Thyroid gland (tissue), 4 donors: Measurements from ENCODE around the gene PSMB11. TPM values are rescaled to one million over a fixed set of nuclear protein-coding genes. Genes with fewer than 3 reads are reported as not detected.
A peak's percentile ranks its signal among the peaks of the same experiment; 100 is the strongest.

ENCODE experiments used
- DNase-seq, 2 donors: peaks; one replicate each; pipeline ENCODE4 v3.0.0-alpha.2; 2019
- H3K27ac ChIP-seq, 3 donors: fragments of 200-600 bp; sonication (generic); 1 replicate in 2 of 3; 2 replicates in 1 of 3; pipeline ENCODE4 v1.5.1; 2016 to 2019; ENCODE audit warnings: mild to moderate bottlenecking in 1 of 3, moderate library complexity in 1 of 3
- H3K27me3 ChIP-seq: fragments of 200-600 bp; sonication (generic); one replicate; pipeline ENCODE4 v1.5.1; 2019
- H3K36me3 ChIP-seq, 2 donors: fragments of 200-600 bp; sonication (generic); one replicate each; pipeline ENCODE4 v1.5.1; 2016 to 2019
- H3K4me1 ChIP-seq, 2 donors: fragments of 200-600 bp; sonication (generic); one replicate each; pipeline ENCODE4 v1.5.1; 2017 to 2019
- H3K4me3 ChIP-seq, 3 donors: fragments of 200-600 bp; sonication (generic); replicated peaks in 1 of 3; 1 replicate in 2 of 3; 2 replicates in 1 of 3; pipeline ENCODE4 v1.5.1; 2016; ENCODE audit warnings: mild to moderate bottlenecking in 1 of 3
- H3K9me3 ChIP-seq: fragments of 200-600 bp; sonication (generic); one replicate; pipeline ENCODE4 v1.5.1; 2017
- CTCF ChIP-seq, 6 experiments: fragments of 200-600 bp in 3 of 6; fragments of 450-650 bp in 3 of 6; sonication (generic) in 3 of 6; IDR thresholded peaks; one replicate each; pipeline ENCODE4 v1.5.1; 2016 to 2019; ENCODE audit warnings: antibody characterized with exemption in 6 of 6, mild to moderate bottlenecking in 2 of 6, inconsistent platforms in 1 of 6, moderate library complexity in 1 of 6
- POLR2A ChIP-seq, 2 donors: fragments of 450-650 bp; IDR thresholded peaks; one replicate each; pipeline ENCODE4 v1.6.1; 2017; ENCODE audit warnings: antibody characterized with exemption in 2 of 2, mild to moderate bottlenecking in 2 of 2, moderate library complexity in 1 of 2
- WGBS, 2 donors: methylation state at CpG; one replicate each; pipeline ENCODE4 v1.1.5; 2017; 5-methylcytosine and 5-hydroxymethylcytosine counted together
- intact Hi-C: fragments of 100-400 bp; cut with DNase I; formaldehyde crosslinking; loops from one replicate; pipeline ENCODE4 v1.15.1; 2023
- total RNA-seq, 4 donors: library from RNA; depleted of rRNA; stranded (reverse); fragments of >200 nt; gene quantifications; one replicate each; pipeline ENCODE4 v1.2.3, GENCODE V29; 2016

Gene PSMB11
- total RNA-seq, 4 donors from 2014 or later = not detected

GRCh38 chr14:23043145-23043544 is 1.1 kb downstream of the PSMB11 start:
- WGBS, 2 donors = 79 to 90% methylated on average over 6 of the region's 6 CpGs
- Histone ChIP-seq H3K4me1 (no peaks in the 10 kb centered on the region), H3K9me3 (no peaks in the 10 kb centered on the region), H3K36me3 (no peaks in the 10 kb centered on the region), H3K27me3 (no peaks in the 10 kb centered on the region), H3K27ac (no peak overlapping the region), H3K4me3 (no peak overlapping the region)
- TF ChIP-seq POLR2A (IDR thresholded peaks at IDR 0.05) (no peak), CTCF (IDR thresholded peaks at IDR 0.05) (no peak)
- intact Hi-C loops = no loop called here
- DNase-seq = no peak

- no peak for DNase-seq
- no peaks in the 10 kb centered on the region for H3K27me3 ChIP-seq
- no peaks in the 10 kb centered on the region for H3K4me1 ChIP-seq
- 61 to 86% methylated on average over 3 of the region's 3 CpGs for WGBS, 2 donors
- H3K27ac ChIP-seq = no peak overlapping the region
- intact Hi-C loops = no loop called here
- H3K36me3 ChIP-seq = no peaks in the 10 kb centered on the region
- no peak for TF ChIP-seq CTCF (IDR thresholded peaks at IDR 0.05)
- TF ChIP-seq POLR2A (IDR thresholded peaks at IDR 0.05) = no peak
- H3K9me3 ChIP-seq = no peaks in the 10 kb centered on the region
- no peak overlapping the region for H3K4me3 ChIP-seq
Observed at GRCh38 chr14:23043754-23044153, 1.7 kb downstream of the PSMB11 start.

- intact Hi-C loops = no loop called here
- no peak overlapping the region for H3K4me3 ChIP-seq
- no peaks in the 10 kb centered on the region for H3K9me3 ChIP-seq
- TF ChIP-seq CTCF (IDR thresholded peaks at IDR 0.05) (no peak), POLR2A (IDR thresholded peaks at IDR 0.05) (no peak)
- 82 to 87% methylated on average over 8 of the region's 8 CpGs for WGBS, 2 donors
- no peaks in the 10 kb centered on the region for H3K36me3 ChIP-seq
- no peak overlapping the region for H3K27ac ChIP-seq
- H3K4me1 ChIP-seq = no peaks in the 10 kb centered on the region
- no peak for DNase-seq
- H3K27me3 ChIP-seq = no peaks in the 10 kb centered on the region
Observed at GRCh38 chr14:23044840-23045239, 2.8 kb downstream of the PSMB11 start.

GRCh38 chr14:23045419-23046357 is 3.7 kb downstream of the PSMB11 start:
- 80 to 84% methylated on average over 12 to 13 of the region's 13 CpGs for WGBS, 2 donors
- Histone ChIP-seq H3K27me3 (no peaks in the 10 kb centered on the region), H3K4me1 (no peaks in the 10 kb centered on the region), H3K36me3 (no peaks in the 10 kb centered on the region), H3K4me3 (no peak overlapping the region), H3K27ac (peak overlapping the region in 1 of 3 donors; percentile 38), H3K9me3 (no peaks in the 10 kb centered on the region)
- intact Hi-C loops = no loop called here
- DNase-seq = no peak
- TF ChIP-seq CTCF (IDR thresholded peaks at IDR 0.05) = no peak
- TF ChIP-seq POLR2A (IDR thresholded peaks at IDR 0.05) = no peak

GRCh38 chr14:23047034-23047634 is 5.1 kb downstream of the PSMB11 start:
- H3K4me1 ChIP-seq = no peaks in the 10 kb centered on the region
- intact Hi-C loops = no loop called here
- no peak for DNase-seq
- peak overlapping the region in 1 of 3 donors; percentile 38 for H3K27ac ChIP-seq
- no peaks in the 10 kb centered on the region for H3K9me3 ChIP-seq
- no peak for TF ChIP-seq CTCF (IDR thresholded peaks at IDR 0.05)
- TF ChIP-seq POLR2A (IDR thresholded peaks at IDR 0.05) = no peak
- WGBS, 2 donors = 79 to 82% methylated on average over 6 of the region's 6 CpGs
- H3K27me3 ChIP-seq = no peaks in the 10 kb centered on the region
- H3K36me3 ChIP-seq = no peaks in the 10 kb centered on the region
- H3K4me3 ChIP-seq = no peak overlapping the region
